HG03095 (cell line): Measurements from ENCODE around the gene KCTD16.

Source experiments
- ATAC-seq: cut with Tn5 transposase; IDR thresholded peaks from one replicate; pipeline ENCODE4 v1.9.1; 2021; ENCODE audit warnings: moderate library complexity; ENCODE audit not compliant: unreplicated experiment

KCTD16 gene

GRCh38 chr5:144281784-144282183 is 111.1 kb downstream of the KCTD16 start:
- no peak for ATAC-seq

- ATAC-seq, result no peak
Observed at GRCh38 chr5:144284036-144284435, 113.4 kb downstream of the KCTD16 start.

- no peak for ATAC-seq
Observed at GRCh38 chr5:144284931-144285502, 114.3 kb downstream of the KCTD16 start.

- ATAC-seq, result no peak
Observed at GRCh38 chr5:144289277-144289676, 118.6 kb downstream of the KCTD16 start.

GRCh38 chr5:144292029-144292428 is 121.4 kb downstream of the KCTD16 start:
- ATAC-seq, result no peak

GRCh38 chr5:144295284-144295683 is 124.6 kb downstream of the KCTD16 start:
- no peak for ATAC-seq

- no peak for ATAC-seq
Observed at GRCh38 chr5:144297081-144297480, 126.4 kb downstream of the KCTD16 start.

DNA sequence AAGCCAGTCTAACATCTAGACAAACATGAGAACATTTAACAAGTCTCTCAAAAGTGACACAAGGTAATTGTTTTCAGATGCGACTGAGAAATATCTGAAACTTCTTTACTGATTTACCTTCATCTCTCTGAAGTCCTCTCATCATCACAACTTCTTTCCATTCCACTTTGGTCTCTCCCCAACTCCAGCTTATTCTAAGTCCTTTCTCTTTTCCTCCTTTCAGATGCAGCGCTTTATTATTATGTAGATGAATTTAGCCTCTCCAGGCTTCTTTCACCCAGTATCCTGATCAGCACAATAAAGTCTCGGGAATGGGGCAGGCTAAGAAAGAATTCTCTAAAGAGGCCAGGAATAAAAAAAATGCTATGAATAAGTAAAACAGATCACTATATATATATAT is 128.0 kb downstream of the KCTD16 start:
- no peak for ATAC-seq

DNA sequence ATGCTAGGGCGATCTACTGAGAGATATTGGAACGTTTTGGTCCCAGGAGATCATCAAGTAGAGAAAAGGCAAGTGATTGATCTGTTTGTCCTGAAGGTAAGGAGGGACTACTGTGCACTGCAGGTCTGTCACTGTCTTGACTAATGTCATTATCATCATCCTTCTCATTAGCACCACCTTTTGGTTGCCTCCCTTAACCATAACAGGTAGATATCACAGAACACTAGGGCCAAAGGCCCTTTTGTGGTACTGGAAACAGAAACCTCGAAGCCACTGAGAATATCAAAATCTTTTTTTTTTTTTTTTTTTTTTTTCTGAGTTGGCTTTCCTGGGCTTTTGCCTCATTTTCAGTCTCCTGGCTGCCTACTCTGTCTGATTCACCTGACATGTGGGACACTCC is 134.0 kb downstream of the KCTD16 start:
- no peak for ATAC-seq

DNA sequence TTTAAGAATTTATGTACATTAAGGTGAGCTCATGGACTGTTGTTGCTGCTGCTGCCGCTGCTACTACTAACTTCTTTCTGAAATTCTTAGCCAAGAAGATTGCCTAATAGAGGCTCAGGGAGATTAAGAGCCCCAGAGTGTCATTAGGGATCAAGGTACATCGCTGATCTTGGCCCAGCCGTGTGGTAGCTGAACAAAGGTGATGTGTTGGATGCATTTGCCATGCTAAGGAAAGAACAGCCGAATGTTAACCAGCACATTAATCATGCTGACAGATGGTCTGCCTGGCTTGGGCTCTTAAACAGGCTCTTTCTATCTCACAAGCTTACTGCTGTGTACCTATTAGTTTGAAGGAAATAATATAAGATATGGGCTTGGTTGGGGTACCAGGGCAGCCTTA is 137.1 kb downstream of the KCTD16 start:
- no peak for ATAC-seq

GRCh38 chr5:144308174-144308573 is 137.5 kb downstream of the KCTD16 start:
- no peak for ATAC-seq

DNA sequence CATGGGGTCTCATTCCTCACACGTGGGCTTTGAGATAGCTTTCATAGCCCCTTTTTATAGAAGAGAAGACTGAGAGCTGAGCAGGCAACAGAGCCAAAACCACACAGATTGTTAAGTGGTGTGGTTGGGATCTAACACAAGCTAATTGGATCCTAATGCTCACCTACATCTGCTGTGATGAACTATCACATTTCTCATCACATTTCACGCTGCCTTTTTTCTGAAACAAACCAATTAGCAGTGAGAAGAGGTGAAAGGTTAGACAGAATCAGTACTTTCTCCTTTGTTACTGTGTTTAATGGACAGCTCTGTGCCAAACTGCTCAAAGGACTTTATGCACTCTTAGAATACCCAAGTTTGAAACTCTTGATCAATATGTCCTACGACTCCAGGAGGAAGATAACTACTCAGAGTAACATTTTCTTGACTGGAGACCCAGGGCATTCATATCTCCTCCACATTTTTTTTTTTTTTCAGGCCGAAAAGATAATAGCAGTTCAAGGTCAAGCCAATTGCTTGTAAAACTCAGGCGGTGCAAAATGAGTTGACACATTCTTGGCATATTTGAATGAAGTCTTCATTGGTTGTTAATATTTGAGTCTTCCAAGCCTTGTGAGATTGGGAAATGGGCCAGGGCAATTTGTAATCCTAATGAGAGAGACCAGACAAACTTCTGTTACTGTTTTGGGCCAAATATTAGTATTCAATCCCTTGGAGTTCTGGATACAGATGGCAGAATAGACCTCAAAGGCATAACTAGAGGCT is 138.4 kb downstream of the KCTD16 start:
- ATAC-seq, result no peak

DNA sequence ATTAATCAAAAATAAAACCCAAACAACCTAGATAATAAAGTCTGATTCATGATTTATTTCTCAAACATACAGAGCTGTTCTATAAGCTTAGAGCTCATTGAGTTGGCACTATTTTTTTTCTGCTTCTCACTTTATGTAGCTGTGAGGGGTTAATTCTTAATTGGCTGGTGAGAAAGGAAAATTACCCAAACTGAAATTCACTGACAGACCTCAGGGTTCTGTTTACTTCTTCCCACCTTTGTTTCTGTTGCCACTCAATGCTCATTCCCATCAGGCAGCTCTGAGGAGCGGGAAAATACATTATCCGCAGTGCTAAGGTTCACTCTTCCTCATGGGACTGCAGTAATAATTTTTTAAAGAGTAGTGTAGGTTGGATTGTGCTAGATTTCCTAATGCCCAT is 139.9 kb downstream of the KCTD16 start:
- no peak for ATAC-seq

- ATAC-seq, result no peak
Observed at GRCh38 chr5:144313147-144313726, 142.6 kb downstream of the KCTD16 start.

DNA sequence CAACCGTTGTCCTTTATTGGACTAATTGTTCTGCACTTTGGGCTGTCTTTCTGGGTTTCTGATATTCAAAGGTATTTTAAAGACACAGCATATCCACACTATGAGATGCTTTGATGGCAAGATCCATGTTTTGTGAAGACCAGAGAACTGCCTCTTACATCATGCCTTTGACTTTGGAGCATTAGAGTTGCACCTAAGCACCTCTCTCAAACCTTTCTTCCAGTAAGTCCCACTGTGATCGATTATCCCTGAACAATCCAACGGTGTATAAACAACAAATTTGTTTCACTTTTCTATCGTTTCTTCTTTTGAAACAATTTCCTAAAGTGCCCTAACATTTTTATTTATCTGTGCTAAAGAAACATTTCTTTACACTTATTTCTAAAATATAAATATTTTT is 144.4 kb downstream of the KCTD16 start:
- no peak for ATAC-seq

DNA sequence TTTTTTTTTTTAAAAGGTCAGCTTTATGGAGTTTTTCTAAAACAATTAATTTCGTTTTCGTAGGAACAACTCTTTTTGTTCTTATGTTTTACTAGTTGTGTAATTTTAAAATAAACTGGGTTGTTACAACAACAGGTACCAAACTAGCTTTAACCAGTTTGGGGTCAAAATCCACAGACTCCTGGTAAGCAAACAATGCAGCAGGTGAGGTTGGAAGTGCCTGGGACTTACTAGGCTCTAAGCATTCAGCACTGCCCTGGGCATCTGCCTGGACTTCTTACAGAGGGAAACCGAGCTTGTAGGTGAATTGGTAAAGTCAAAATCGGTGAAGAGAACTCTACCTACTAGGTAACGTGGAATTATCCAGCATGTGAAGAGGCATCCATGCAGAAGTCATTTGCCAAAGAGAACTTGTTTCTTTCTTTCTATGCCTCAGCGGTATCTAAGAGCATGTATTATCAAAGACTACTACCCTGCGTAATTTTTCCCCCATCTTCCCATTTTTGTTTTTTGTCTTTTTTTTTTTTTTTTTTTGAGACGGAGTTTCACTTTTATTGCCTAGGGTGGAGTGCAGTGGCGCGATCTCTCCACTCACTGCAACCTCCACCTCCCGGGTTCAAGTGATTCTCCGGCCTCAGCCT is 145.4 kb downstream of the KCTD16 start:
- no peak for ATAC-seq

DNA sequence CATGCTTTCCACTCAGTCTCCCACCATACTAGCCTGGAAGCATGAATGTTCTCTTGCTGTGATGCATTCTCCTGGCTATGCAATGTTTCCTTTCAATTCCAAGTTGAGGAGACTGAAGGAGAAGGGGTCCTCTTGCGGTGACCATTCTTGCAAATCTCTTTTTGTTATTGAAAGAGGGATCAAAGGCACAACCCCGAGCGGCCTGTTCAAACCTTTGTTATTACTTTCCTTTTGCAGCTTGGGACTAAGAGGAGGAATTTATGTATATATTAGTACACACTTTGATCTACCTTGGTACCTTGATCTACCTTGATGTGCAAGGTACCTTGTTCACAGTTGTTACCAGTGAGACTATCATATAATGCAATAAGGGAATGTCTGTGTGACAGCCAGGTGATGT is 147.3 kb downstream of the KCTD16 start:
- ATAC-seq, result no peak

DNA sequence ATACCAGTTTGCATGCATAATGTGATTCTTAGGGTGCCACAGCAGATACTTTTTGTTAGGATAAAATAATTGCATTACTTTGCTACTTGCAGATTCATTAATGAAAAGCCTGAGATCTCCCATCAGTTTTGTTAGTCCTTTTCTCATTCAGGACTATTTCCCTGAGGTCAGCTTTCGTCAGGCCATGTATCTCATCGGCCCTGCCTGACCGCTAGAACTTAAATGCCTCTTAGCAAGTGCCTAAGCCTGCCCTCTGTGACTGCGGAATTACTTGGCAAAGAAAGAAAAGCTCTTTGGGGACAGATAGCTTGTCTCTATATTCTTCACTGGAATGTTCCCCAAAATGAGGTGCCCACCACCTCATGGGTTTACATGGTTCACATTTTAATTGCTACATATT is 147.8 kb downstream of the KCTD16 start:
- ATAC-seq, result no peak

DNA sequence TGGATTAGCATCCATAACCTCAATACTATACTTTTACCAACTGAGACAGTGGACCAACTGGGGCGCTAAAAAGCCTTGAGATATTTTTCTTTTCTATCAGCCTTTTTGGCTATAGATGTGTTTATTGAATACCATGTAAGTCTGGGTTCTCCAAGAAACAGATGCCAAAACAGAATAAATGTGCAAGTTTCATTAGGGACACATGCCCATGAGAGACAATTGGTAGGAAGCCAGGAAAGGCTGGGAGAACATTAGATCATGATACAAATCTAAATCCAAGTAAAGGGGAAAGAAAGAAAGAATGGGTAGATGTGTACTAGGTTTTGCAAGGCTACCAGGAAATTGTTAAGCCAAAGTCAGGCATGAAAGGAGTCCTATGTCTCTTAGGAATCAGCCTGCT is 152.5 kb downstream of the KCTD16 start:
- no peak for ATAC-seq

DNA sequence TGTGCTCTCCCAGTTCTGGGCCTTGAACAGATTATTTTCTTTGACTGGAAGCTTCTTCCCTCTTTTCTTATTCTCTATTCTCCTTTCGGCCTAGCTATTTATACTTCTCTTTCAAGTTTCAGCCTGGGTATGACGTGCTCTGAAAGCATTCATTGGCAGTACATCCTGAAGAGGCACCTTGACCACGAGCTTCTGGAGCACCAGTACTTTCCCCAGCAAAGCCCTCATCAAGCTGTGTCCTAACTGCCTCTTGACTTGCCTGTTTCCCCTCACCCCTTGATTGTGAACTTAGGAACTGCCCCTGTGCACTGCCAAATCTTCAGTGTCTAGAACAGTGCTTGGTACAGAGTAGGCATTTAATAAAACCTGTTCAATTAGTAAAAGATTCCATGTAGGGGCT is 154.9 kb downstream of the KCTD16 start:
- no peak for ATAC-seq

DNA sequence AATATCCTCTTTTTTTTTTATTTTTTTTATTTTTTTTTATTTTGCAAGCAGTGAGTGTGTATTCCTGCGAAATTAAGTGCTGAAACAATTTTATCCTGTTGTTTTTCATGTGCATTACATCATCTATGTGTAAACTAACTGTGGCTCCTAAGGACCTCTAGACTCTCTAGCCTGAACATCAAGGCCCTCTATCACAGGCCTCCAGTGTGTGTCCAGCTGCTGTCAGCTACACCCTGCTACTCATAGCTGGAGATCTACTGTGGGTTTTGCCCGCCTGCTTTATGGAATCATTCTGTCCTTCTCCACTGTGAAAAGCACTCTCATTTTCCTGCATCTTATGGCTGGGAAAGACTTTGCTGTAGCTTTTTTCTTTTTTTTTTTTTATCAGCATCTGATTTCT is 157.8 kb downstream of the KCTD16 start:
- no peak for ATAC-seq

DNA sequence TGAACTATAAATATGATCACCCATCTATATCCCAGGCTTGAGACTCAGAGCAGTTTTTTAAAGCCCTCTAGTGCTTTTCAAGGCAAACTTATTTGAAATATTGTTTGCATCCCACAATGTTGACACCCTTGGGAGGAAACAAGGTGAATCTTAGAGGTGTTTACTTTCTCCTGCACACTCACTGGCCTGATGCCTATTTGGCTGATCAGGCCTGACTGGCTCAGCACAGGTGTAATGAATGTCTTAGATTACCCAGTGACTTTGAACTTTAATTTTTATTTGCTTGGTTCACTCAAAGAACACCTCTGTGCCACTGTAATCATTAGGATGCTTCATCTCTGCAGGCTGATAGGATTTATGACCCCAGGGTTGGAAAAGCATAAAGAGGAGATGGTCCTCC is 158.3 kb downstream of the KCTD16 start:
- ATAC-seq, result no peak
